Caco-2 (cell line): ENCODE results near the gene DTNB. TPM values are rescaled to one million over a fixed set of nuclear protein-coding genes. Genes with fewer than 3 reads are reported as not detected.

Experiments used
- BruUV-seq: library from RNA; stranded (reverse); fragments of 400-500 nt; replicated peaks from 2 replicates; lab custom pipeline; 2021; lab: Mats Ljungman, UMichigan
- CTCF ChIA-PET: fragments of 300-600 bp; sonication (Branson Sonifier 250); formaldehyde crosslinking; loops from one replicate; lab custom pipeline; 2022; ENCODE audit warnings: antibody characterized with exemption; lab: Charles Lee
- POLR2A ChIA-PET: fragments of 300-600 bp; sonication (Branson Sonifier 250); formaldehyde crosslinking; loops from one replicate; lab custom pipeline; 2022; ENCODE audit warnings: antibody characterized with exemption; lab: Charles Lee
- DNase-seq, 2 experiments: peaks; one replicate each; pipeline versions ENCODE4 v3.0.0 to v3.0.0-alpha.2; 2020 to 2022
- H3K27me3 ChIP-seq: replicated peaks from 2 replicates; pipeline ENCODE4 v1.6.0; 2011; ENCODE audit warnings: low read length; ENCODE audit not compliant: control insufficient read depth, insufficient read depth
- H3K36me3 ChIP-seq: 2 replicates; pipeline ENCODE4 v1.5.1; 2011; ENCODE audit warnings: low read length; ENCODE audit not compliant: control insufficient read depth, insufficient read depth
- H3K4me1 ChIP-seq: fragments of 250-450 bp; sonication (Bioruptor Pico); 2 replicates; pipeline ENCODE4 v1.5.1; 2020; ENCODE audit warnings: mild to moderate bottlenecking
- H3K4me3 ChIP-seq: 2 replicates; pipeline ENCODE4 v1.5.1; 2011; ENCODE audit warnings: low read depth, mild to moderate bottlenecking, control low read depth, low read length
- H3K9me3 ChIP-seq: fragments of 250-450 bp; sonication (Bioruptor Pico); 2 replicates; pipeline ENCODE4 v1.5.1; 2020; ENCODE audit warnings: mild to moderate bottlenecking, moderate library complexity
- H3K27ac Mint-ChIP-seq: one replicate; pipeline ENCODE4 v1.8.0; 2022; ENCODE audit warnings: mixed read lengths; ENCODE audit not compliant: unreplicated experiment
- H3K27me3 Mint-ChIP-seq: one replicate; pipeline ENCODE4 v1.8.0; 2022; ENCODE audit warnings: mixed read lengths; ENCODE audit not compliant: insufficient read depth, unreplicated experiment
- H3K36me3 Mint-ChIP-seq: one replicate; pipeline ENCODE4 v1.8.0; 2022; ENCODE audit warnings: mild to moderate bottlenecking, mixed read lengths; ENCODE audit not compliant: insufficient read depth, unreplicated experiment
- H3K4me1 Mint-ChIP-seq: one replicate; pipeline ENCODE4 v1.8.0; 2022; ENCODE audit warnings: low read depth, mixed read lengths; ENCODE audit not compliant: unreplicated experiment
- H3K4me3 Mint-ChIP-seq: one replicate; pipeline ENCODE4 v1.8.0; 2022; ENCODE audit warnings: mild to moderate bottlenecking, moderate library complexity, mixed read lengths; ENCODE audit not compliant: unreplicated experiment
- H3K9me3 Mint-ChIP-seq: one replicate; pipeline ENCODE4 v1.8.0; 2022; ENCODE audit warnings: mixed read lengths; ENCODE audit not compliant: unreplicated experiment
- intact Hi-C: fragments of 100-400 bp; cut with micrococcal nuclease; formaldehyde crosslinking; loops from one replicate; pipeline ENCODE4 v1.10.0; 2022; ENCODE audit not compliant: unreplicated experiment
- total RNA-seq: library from RNA; stranded (reverse); gene quantifications from 2 replicates; pipeline ENCODE4 v1.2.3, GENCODE V29; 2022
- TF ChIP-seq, protein P1 (sequence below), 2 experiments: fragments of 200-600 bp in 1 of 2; IDR thresholded peaks; 1 replicate in 1 of 2; 2 replicates in 1 of 2; pipeline versions ENCODE4 v1.5.1 to v1.8.0; 2011 to 2022; ENCODE audit warnings: antibody characterized with exemption in 1 of 2, control low read depth in 1 of 2, inconsistent platforms in 1 of 2, low read depth in 1 of 2, low read length in 1 of 2, mild to moderate bottlenecking in 1 of 2, moderate library complexity in 1 of 2; ENCODE audit not compliant: insufficient read depth in 1 of 2, severe bottlenecking in 1 of 2, unreplicated experiment in 1 of 2

DTNB gene
- total RNA-seq, 1 experiment from 2014 or later = 50.4 TPM

DNA sequence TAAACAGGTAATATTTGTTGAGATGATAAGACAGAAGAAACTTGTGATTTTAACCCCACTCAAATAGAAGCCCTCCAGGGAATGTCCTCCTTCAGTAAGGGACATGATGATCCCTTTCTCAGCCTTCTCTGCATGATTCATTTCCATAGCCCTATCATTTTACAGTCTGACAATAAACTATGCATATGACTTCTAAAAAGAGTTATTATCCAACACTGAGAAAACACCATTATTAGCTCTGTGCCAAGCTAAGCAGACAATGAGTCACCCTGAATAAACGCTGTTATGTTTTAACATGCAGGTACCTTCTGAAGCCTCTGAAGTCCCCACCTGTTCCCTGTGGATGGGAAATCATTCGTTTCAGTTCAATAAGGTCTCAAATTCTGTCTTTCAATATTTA lies 54.7 kb downstream of the DTNB start:
- intact Hi-C loops = no loop called here
- no peaks in the 10 kb centered on the region for H3K27me3 Mint-ChIP-seq
- ChIA-PET POLR2A (no interaction called here), CTCF (interaction anchor here (1.3 to 2.0 kb wide), 4 partner anchors 10 to 81 kb away, joined by 8 to 10 read pairs (median 9); no protein-coding TSS in a partner anchor)
- H3K4me1 ChIP-seq = peaks cover 63% of the 10 kb centered on the region
- H3K36me3 Mint-ChIP-seq = peaks cover 11% of the 10 kb centered on the region
- H3K9me3 ChIP-seq = no peaks in the 10 kb centered on the region
- H3K4me3 ChIP-seq = no peak overlapping the region
- TF ChIP-seq, protein P1, sequence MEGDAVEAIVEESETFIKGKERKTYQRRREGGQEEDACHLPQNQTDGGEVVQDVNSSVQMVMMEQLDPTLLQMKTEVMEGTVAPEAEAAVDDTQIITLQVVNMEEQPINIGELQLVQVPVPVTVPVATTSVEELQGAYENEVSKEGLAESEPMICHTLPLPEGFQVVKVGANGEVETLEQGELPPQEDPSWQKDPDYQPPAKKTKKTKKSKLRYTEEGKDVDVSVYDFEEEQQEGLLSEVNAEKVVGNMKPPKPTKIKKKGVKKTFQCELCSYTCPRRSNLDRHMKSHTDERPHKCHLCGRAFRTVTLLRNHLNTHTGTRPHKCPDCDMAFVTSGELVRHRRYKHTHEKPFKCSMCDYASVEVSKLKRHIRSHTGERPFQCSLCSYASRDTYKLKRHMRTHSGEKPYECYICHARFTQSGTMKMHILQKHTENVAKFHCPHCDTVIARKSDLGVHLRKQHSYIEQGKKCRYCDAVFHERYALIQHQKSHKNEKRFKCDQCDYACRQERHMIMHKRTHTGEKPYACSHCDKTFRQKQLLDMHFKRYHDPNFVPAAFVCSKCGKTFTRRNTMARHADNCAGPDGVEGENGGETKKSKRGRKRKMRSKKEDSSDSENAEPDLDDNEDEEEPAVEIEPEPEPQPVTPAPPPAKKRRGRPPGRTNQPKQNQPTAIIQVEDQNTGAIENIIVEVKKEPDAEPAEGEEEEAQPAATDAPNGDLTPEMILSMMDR (IDR thresholded peaks at IDR 0.05; ENCODE audit: insufficient read depth in 1 of 2, low read depth in 1 of 2, low read length in 1 of 2, severe bottlenecking in 1 of 2, unreplicated experiment in 1 of 2) = no peak
- H3K36me3 ChIP-seq = peaks cover 1% of the 10 kb centered on the region; the same call in 1 of the 2 replicates
- no peaks in the 10 kb centered on the region for H3K27me3 ChIP-seq
- peaks cover 52% of the 10 kb centered on the region for H3K4me1 Mint-ChIP-seq
- DNase-seq = peak in 1 of 2 experiments; percentile 55
- peak overlapping the region; percentile 37 for H3K27ac Mint-ChIP-seq
- H3K4me3 Mint-ChIP-seq = peak overlapping the region; percentile 43
- H3K9me3 Mint-ChIP-seq = no peaks in the 10 kb centered on the region
- BruUV-seq = no TSS peak

DNA sequence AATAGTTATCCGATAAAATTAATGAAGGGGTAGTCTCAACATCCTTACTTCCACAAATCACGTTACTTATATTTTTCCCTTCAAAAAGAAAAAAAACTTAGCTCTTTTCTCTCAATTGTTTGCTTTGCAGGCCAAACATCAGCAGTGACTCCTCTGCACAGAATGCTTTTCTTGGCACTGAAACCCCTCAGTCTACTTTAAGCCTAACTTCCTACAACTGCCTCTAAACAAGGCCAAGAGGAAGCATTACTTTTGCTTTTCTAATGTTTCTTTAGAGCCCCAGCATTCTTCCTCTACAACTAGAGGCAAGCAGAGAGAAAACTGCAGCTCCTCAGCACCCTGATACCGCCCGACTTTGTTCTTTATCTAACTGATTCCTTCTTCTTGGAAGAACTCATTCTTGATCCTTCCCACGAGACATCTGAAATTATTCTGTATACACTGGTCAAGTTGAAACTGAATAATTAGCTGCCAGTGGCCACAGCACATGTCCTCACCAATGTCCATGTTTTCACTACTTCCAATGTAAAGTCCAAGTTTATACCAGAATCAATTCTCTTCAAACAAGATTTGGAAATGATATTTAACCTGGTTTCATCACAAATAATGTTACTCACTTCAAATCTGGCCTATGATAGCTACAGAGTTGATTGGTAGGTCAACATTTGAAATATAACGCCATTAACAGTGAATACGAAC lies 55.3 kb downstream of the DTNB start:
- TF ChIP-seq, protein P1 (IDR thresholded peaks at IDR 0.05; ENCODE audit: insufficient read depth in 1 of 2, low read depth in 1 of 2, low read length in 1 of 2, severe bottlenecking in 1 of 2, unreplicated experiment in 1 of 2) = no peak
- H3K27me3 ChIP-seq = no peaks in the 10 kb centered on the region
- ChIA-PET CTCF (interaction anchor here (1.3 to 2.0 kb wide), 4 partner anchors 10 to 82 kb away, joined by 8 to 10 read pairs (median 9); no protein-coding TSS in a partner anchor), POLR2A (no interaction called here)
- peaks cover 1% of the 10 kb centered on the region; the same call in 1 of the 2 replicates for H3K36me3 ChIP-seq
- H3K27me3 Mint-ChIP-seq = no peaks in the 10 kb centered on the region
- peak overlapping the region; percentile 37 for H3K27ac Mint-ChIP-seq
- H3K9me3 Mint-ChIP-seq = no peaks in the 10 kb centered on the region
- H3K4me3 ChIP-seq = no peak overlapping the region
- peaks cover 52% of the 10 kb centered on the region for H3K4me1 Mint-ChIP-seq
- peaks cover 11% of the 10 kb centered on the region for H3K36me3 Mint-ChIP-seq
- H3K4me1 ChIP-seq = peaks cover 63% of the 10 kb centered on the region
- BruUV-seq = TSS peak; percentile 40
- no peak for DNase-seq
- intact Hi-C loops = no loop called here
- peak overlapping the region; percentile 43 for H3K4me3 Mint-ChIP-seq
- H3K9me3 ChIP-seq = no peaks in the 10 kb centered on the region

DNA sequence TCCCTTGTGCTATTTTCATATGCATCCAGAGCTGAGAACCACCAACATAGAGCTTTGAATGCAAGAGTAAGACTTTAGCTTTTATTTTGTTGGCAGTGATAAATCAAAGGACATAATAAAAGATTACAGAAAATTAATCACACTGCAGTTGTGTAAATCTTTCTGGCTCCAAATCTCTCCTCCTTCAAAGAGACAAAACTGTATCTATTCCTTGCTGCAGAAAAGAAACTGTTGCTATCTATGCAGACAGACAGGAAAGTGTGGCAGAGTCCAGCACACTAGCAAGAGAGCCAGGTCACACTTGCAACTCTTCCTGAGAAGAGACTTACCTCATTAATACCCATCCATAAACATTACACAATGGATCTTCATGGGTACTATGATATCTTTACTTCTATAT lies 57.5 kb downstream of the DTNB start:
- TF ChIP-seq, protein P1 (IDR thresholded peaks at IDR 0.05; ENCODE audit: insufficient read depth in 1 of 2, low read depth in 1 of 2, low read length in 1 of 2, severe bottlenecking in 1 of 2, unreplicated experiment in 1 of 2) = no peak
- H3K36me3 Mint-ChIP-seq = peaks cover 11% of the 10 kb centered on the region
- CTCF ChIA-PET = interaction anchor here (0.5 to 1.7 kb wide), 3 partner anchors 9 to 93 kb away, joined by 4 to 13 read pairs (median 8); no protein-coding TSS in a partner anchor
- no TSS peak for BruUV-seq
- Histone ChIP-seq H3K27me3 (no peaks in the 10 kb centered on the region), H3K36me3 (peaks cover 1% of the 10 kb centered on the region; the same call in 1 of the 2 replicates), H3K4me1 (peaks cover 63% of the 10 kb centered on the region), H3K9me3 (no peaks in the 10 kb centered on the region), H3K4me3 (no peak overlapping the region)
- no peak for DNase-seq
- H3K9me3 Mint-ChIP-seq = no peaks in the 10 kb centered on the region
- H3K27ac Mint-ChIP-seq = peak overlapping the region; percentile 90
- POLR2A ChIA-PET = interaction anchor here (0.6 kb wide), 1 partner anchor 107 kb away, joined by 4 read pairs; no protein-coding TSS in a partner anchor
- peaks cover 62% of the 10 kb centered on the region for H3K4me1 Mint-ChIP-seq
- H3K4me3 Mint-ChIP-seq = no peak overlapping the region
- intact Hi-C loops = no loop called here
- no peaks in the 10 kb centered on the region for H3K27me3 Mint-ChIP-seq
